Measurements from ENCODE around the gene CALM1.

DNA sequence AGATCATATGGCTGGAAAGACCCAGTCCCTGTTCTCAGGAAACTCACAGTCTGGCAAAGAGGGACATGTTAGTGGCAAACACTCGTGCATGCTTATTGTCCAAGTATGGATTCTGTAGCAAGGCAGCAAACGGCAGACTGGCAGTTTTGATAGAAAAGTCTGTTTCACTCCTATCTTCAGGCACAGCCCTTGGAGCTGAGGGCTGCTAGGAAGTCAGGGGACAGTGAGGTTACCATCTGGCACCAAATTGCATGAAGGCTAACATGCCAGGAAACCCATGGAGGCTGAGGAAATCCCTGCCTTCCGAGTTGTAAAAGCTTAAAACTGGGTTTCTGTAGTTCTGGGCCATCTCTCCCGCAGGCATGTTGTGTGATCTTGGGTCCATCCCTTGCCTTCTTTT is 32.9 kb downstream of the CALM1 start:
- TF ChIP-seq CTCF (IDR thresholded peaks at IDR 0.05; ENCODE audit: low read length) (no peak), EZH2 (IDR thresholded peaks at IDR 0.05; ENCODE audit: borderline replicate concordance, low read length) (no peak)
